Body of pancreas (tissue), 4 donors: ENCODE measurements around the gene LENG1.

Experiments
- POLR2A ChIP-seq, 3 donors: fragments of 450-650 bp; IDR thresholded peaks; one replicate each; pipeline ENCODE4 v1.6.1; 2016; ENCODE audit warnings: antibody characterized with exemption in 3 of 3, mild to moderate bottlenecking in 2 of 3
- TF ChIP-seq, protein P1 (sequence below), 7 experiments: fragments of 450-650 bp in 4 of 7; fragments of 200-600 bp in 3 of 7; sonication (generic) in 3 of 7; IDR thresholded peaks; one replicate each; pipeline ENCODE4 v1.5.1; 2016 to 2019; ENCODE audit warnings: antibody characterized with exemption in 7 of 7

DNA sequence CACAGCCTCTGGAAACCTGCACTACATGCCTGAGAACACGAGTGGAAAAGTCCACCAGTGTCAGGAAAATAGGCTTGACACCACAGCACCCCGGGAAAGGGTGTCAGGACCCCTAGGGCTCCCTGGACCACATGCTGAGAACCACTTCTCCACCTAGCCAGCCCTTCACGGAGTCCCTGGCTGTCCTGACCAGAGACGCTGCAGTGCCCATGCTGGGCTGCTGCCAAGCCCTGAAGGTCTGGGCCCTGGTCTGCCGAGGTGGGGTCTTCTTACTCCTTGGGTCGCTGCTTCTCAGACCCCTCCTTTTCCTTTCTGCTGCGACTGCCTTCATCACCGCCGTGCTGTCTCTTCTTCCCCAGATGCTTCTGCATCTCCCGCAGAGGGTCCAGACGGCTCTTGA is 3.0 kb downstream of the LENG1 start:
- TF ChIP-seq, protein P1, sequence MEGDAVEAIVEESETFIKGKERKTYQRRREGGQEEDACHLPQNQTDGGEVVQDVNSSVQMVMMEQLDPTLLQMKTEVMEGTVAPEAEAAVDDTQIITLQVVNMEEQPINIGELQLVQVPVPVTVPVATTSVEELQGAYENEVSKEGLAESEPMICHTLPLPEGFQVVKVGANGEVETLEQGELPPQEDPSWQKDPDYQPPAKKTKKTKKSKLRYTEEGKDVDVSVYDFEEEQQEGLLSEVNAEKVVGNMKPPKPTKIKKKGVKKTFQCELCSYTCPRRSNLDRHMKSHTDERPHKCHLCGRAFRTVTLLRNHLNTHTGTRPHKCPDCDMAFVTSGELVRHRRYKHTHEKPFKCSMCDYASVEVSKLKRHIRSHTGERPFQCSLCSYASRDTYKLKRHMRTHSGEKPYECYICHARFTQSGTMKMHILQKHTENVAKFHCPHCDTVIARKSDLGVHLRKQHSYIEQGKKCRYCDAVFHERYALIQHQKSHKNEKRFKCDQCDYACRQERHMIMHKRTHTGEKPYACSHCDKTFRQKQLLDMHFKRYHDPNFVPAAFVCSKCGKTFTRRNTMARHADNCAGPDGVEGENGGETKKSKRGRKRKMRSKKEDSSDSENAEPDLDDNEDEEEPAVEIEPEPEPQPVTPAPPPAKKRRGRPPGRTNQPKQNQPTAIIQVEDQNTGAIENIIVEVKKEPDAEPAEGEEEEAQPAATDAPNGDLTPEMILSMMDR (IDR thresholded peaks at IDR 0.05) = no peak
- no peak for TF ChIP-seq POLR2A (IDR thresholded peaks at IDR 0.05)
